SK-N-MC (cell line): ENCODE measurements around the gene GRK3.

Source experiments
- DNase-seq: peaks from one replicate; pipeline ENCODE4 v3.0.0-alpha.2; 2011; ENCODE audit warnings: low read depth, low spot score
- H3K27ac ChIP-seq: fragments of 200-600 bp; sonication (generic); 2 replicates; pipeline ENCODE4 v1.5.1; 2016; ENCODE audit warnings: mixed run types
- H3K36me3 ChIP-seq: fragments of 200-600 bp; sonication (generic); 2 replicates; pipeline ENCODE4 v1.6.1; 2017; ENCODE audit warnings: antibody characterized with exemption, low read length, mixed read lengths; ENCODE audit not compliant: insufficient read depth
- H3K4me3 ChIP-seq: fragments of 200-600 bp; sonication (generic); 2 replicates; pipeline ENCODE4 v1.5.1; 2016
- H3K9ac ChIP-seq: fragments of 200-600 bp; sonication (generic); 2 replicates; pipeline ENCODE4 v1.8.0; 2017; ENCODE audit warnings: mixed run types, mixed read lengths; ENCODE audit not compliant: insufficient read length
- H3K9me3 ChIP-seq: fragments of 200-600 bp; sonication (generic); 2 replicates; pipeline ENCODE4 v1.6.1; 2017; ENCODE audit warnings: low read depth, mild to moderate bottlenecking, antibody characterized with exemption, low read length, moderate library complexity, mixed read lengths
- EZH2 ChIP-seq: fragments of 200-600 bp; sonication (generic); IDR thresholded peaks from one replicate; pipeline ENCODE4 v1.6.1; 2017; ENCODE audit warnings: antibody characterized with exemption
- FOXP2 ChIP-seq: optimal IDR thresholded peaks from 2 replicates; pipeline ENCODE3; 2011; ENCODE audit warnings: mild to moderate bottlenecking, moderate library complexity; ENCODE audit not compliant: insufficient read depth; ENCODE audit errors: extremely low read length, control extremely low read depth
- POLR2AphosphoS5 ChIP-seq: IDR thresholded peaks from 2 replicates; pipeline ENCODE4 v1.6.1; 2012; ENCODE audit warnings: mild to moderate bottlenecking, low read depth, low read length, borderline replicate concordance

The GRK3 gene

DNA sequence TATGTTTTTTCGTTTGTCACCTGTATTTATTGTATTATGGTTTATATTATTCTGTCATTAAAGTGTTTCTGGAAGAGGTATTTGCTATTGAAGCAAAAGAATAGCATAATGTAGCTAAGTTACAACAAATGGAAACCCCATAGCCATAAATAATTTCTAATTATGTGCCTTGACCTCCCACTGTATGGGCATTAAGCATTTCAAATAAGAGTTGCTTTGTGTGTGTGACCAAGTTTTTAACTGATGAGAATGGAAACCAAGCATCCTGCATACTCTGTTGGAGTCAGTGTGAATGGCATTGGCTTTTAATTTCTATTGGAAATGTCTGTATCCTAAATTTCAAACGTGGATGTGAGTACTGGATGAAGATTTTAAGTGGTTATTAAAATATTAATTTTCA, 115.6 kb downstream of the GRK3 start:
- no peak overlapping the region for H3K9ac ChIP-seq
- DNase-seq = no peak
- TF ChIP-seq FOXP2 (no peak), POLR2AphosphoS5 (no peak), EZH2 (no peak)
- H3K27ac ChIP-seq = no peak overlapping the region
- no peaks in the 10 kb centered on the region for H3K36me3 ChIP-seq
- no peak overlapping the region for H3K4me3 ChIP-seq
- no peaks in the 10 kb centered on the region for H3K9me3 ChIP-seq

DNA sequence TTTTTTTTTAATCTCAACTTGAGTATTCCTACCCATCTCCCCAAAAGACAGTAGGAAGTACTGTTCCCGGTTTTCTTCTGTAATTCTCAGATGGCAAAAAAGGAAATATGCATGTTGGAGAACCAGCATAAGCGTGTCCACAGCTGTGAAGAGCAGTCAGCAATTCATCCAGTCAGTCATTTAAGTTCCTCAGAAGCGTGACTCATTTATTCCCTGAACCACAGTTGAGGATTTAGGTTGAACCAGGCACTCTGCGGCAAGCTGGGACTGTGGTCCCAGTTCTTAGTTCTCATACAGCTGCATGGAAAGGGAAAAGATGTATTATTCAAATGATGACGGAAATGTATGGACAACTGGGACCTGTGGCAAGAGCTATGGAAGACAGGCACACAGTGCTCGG, 116.5 kb downstream of the GRK3 start:
- H3K9ac ChIP-seq = no peak overlapping the region
- H3K4me3 ChIP-seq = no peak overlapping the region
- no peak overlapping the region for H3K27ac ChIP-seq
- no peak for TF ChIP-seq FOXP2
- TF ChIP-seq POLR2AphosphoS5 = no peak
- no peak for TF ChIP-seq EZH2
- H3K36me3 ChIP-seq = no peaks in the 10 kb centered on the region
- no peaks in the 10 kb centered on the region for H3K9me3 ChIP-seq
- DNase-seq = no peak

DNA sequence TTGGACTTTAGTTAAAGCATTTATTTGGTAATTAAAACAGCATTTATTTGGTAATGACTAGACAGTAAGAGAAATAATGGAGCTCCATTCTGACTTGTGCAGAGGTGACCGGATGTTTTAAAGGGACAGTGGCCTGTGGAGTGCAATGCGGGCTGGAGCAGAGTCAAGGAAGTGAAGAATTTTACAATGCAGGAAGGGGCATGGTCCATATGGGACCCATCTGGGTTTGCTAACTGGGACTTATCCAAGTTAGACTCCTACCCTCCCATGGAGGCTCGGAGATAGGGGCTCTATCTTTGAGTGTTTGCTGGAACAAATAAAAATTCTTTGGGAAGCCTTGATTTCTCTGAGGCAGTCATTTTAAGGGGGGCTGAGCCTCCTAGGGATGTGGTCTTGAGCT, 117.6 kb downstream of the GRK3 start:
- no peaks in the 10 kb centered on the region for H3K36me3 ChIP-seq

DNA sequence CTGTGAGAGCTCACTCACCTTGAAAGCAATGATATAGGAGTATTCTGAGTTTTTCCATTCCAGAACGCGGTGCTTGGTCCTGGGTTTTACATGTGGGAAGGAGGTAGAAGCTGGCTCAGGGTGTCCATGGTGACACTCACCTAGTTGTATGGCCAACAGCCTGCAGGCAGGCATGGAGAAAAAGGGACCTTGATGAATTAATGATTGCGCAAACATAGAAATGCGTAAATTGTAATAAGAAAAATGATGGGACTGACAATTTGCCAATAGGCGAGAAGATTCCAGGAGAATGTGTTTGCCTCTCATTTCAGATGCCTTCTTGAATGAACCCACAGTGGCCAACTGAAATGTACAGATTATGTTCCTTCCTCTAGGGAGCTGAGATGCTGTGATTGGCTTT, 124.2 kb downstream of the GRK3 start:
- Histone ChIP-seq H3K4me3 (no peak overlapping the region), H3K27ac (no peak overlapping the region), H3K9me3 (no peaks in the 10 kb centered on the region), H3K36me3 (no peaks in the 10 kb centered on the region), H3K9ac (no peak overlapping the region)
- no peak for TF ChIP-seq POLR2AphosphoS5
- TF ChIP-seq EZH2 = no peak
- TF ChIP-seq FOXP2 = no peak
- no peak for DNase-seq

More for the DNA sequence above, 117.6 kb downstream of the GRK3 start:
- no peak overlapping the region for H3K4me3 ChIP-seq
- H3K27ac ChIP-seq = no peak overlapping the region
- TF ChIP-seq FOXP2 = no peak
- no peak for TF ChIP-seq EZH2
- TF ChIP-seq POLR2AphosphoS5 = no peak
- H3K9ac ChIP-seq = no peak overlapping the region
- H3K9me3 ChIP-seq = no peaks in the 10 kb centered on the region
- DNase-seq = no peak

DNA sequence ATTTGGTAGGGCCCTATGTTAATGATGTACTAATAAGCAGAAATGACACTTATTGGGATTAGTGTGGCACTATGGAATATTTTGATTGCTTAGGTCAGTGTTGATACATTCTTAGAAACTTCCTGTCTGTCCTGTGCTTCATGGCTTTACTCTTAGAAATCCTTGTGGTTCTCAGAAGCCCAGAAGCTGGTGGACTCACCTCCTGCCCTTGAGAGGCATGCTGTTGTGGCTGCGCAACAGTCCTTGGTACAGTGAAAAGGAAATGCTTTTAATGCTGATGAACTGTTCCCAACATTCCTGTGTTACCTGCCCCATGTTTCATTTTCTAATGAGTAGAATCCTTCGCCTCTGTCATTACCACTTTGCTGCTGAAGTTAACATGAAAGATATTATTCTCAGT, 125.2 kb downstream of the GRK3 start:
- no peak overlapping the region for H3K27ac ChIP-seq
- no peak overlapping the region for H3K4me3 ChIP-seq
- no peak overlapping the region for H3K9ac ChIP-seq
- H3K36me3 ChIP-seq = no peaks in the 10 kb centered on the region
- H3K9me3 ChIP-seq = no peaks in the 10 kb centered on the region
- DNase-seq = no peak
- no peak for TF ChIP-seq FOXP2
- no peak for TF ChIP-seq EZH2
- no peak for TF ChIP-seq POLR2AphosphoS5

DNA sequence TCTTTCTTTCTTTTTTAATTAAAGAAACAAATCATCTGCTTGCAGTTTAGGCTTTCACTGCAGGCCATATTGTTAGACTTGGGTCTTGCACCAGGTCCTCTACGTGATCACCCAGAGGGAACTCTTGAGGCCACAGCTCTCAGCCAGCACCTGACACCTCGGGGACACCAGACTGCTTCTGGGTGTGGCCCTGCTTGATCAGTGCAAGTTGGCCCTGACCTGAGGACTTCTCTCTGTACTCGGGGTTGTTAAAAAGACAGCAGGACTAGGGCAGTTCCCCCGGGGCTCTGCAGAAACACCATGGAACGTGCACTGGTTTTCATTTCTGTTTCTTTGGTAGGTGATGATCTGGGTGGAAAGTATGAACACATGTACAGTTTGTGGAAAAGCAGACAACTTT, 126.3 kb downstream of the GRK3 start:
- no peak overlapping the region for H3K9ac ChIP-seq
- no peaks in the 10 kb centered on the region for H3K9me3 ChIP-seq
- TF ChIP-seq POLR2AphosphoS5 = no peak
- TF ChIP-seq EZH2 = no peak
- no peak for TF ChIP-seq FOXP2
- no peak for DNase-seq
- H3K36me3 ChIP-seq = no peaks in the 10 kb centered on the region
- H3K27ac ChIP-seq = peak overlapping the region; percentile 53; the same call in 1 of the 2 replicates
- peak overlapping the region; percentile 9; the same call in 1 of the 2 replicates for H3K4me3 ChIP-seq

DNA sequence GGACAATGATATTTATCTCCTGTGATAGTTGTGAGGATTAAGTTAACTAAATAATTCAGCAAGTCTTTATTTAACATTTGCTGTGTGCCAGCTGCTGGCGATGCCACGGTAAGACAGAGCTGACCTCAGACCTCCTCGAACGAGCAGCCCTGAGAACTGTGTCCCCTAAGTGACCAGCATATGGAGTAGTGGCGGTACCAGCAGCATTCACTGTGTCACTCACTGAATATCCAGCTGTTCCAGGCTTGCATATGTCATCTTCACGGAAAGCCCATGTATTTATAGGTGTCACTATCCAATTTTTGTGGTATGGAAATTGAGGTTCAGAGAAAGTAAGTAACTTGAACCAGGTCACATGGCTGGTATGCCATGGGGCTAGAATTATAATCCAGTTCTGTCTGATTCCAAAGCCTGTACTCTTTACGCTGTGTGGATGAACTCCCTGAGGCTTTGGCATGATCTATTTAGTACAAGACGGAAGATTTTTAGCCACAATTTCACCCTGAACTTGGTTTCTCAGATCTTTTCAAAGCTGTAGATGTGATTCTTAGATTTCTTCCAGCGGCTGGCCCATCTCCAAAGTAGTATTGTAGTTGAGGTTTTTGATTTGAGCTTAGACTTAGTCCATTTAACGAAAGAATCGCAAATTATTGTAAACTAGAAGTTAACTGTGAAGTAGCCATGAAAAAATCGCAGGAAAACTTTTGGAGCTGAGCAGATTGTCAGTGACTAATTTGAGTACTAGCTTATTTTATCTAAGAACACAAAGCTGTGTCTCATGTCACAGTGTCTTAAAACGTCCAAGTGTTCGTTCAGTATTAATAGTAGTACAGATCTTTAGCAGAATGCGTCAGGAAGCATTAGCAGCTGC, 128.2 kb downstream of the GRK3 start:
- Histone ChIP-seq H3K9me3 (no peaks in the 10 kb centered on the region), H3K27ac (peak overlapping the region; percentile 84), H3K36me3 (no peaks in the 10 kb centered on the region), H3K4me3 (peak overlapping the region; percentile 63), H3K9ac (peak overlapping the region; percentile 48)
- TF ChIP-seq POLR2AphosphoS5 (no peak), EZH2 (no peak), FOXP2 (no peak)
- DNase-seq = no peak

DNA sequence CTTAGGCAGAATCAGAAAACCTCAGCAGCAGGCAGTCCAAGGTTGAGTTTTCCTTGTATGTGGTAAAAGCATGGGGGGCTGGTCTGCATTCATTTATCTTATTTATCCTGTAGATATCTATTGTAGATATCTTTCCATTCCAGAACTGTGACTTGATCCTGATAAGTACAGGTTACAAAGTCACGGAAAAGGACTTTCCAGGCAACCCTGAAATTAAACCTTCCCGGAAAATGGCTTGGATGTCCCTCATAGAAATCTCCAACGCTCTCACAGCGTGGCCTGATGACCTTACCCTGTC, 128.7 kb downstream of the GRK3 start:
- TF ChIP-seq FOXP2 (no peak), POLR2AphosphoS5 (no peak), EZH2 (no peak)

DNA sequence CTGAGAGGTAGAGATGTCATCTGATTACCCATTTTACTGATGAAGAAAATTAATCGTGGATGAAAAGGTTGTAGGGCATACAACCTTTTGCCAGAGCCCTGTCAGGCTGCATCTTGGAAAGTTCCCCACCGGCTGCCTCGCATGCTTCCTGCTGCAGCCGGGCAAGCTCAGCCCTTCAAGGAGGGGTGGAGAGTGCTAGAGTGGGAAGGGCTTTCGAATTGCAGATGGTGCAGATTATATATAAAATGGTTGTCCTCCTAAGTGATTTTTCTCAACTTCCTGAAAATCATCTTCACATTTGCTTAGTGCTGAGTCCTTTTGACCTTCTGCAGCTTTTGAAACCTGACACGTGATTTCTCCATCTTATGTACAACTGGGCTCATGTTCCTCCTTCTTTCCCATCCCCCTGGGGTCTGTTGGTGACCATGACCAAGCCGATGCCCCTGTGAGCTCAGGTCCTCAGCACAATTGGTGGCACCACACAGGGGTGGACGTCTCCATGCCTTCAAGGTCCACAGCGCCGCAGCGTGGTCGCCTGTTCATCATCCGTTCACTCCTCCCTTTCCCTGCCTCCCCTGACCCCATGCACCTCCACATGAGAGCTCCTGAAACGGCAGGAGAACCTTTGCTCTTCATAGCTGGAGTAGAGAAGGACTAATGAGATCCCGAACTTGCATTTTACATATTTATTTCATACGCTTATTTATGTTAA, 129.9 kb downstream of the GRK3 start:
- Histone ChIP-seq H3K4me3 (no peak overlapping the region), H3K9me3 (no peaks in the 10 kb centered on the region)
- TF ChIP-seq FOXP2 = no peak
- TF ChIP-seq POLR2AphosphoS5 = no peak
- TF ChIP-seq EZH2 = no peak

More for the DNA sequence above, 128.7 kb downstream of the GRK3 start:
- H3K4me3 ChIP-seq = peak overlapping the region; percentile 63
- H3K36me3 ChIP-seq = no peaks in the 10 kb centered on the region
- peak overlapping the region; percentile 84; the same call in 1 of the 2 replicates for H3K27ac ChIP-seq
- no peak for DNase-seq
- peak overlapping the region; percentile 48 for H3K9ac ChIP-seq
- no peaks in the 10 kb centered on the region for H3K9me3 ChIP-seq

More for the DNA sequence above, 129.9 kb downstream of the GRK3 start:
- H3K36me3 ChIP-seq = no peaks in the 10 kb centered on the region
- H3K9ac ChIP-seq = no peak overlapping the region
- no peak overlapping the region for H3K27ac ChIP-seq
- DNase-seq = no peak
